Mucosa of descending colon (tissue), 3 donors: ENCODE measurements around the gene CASP2. TPM values are rescaled to one million over a fixed set of nuclear protein-coding genes. Genes with fewer than 3 reads are reported as not detected.

Experiments used
- ATAC-seq: fragments of 200-7000 bp; cut with Tn5 transposase; one replicate; pipeline ENCODE4 v1.9.1; 2020; ENCODE audit warnings: mild to moderate bottlenecking, moderate library complexity
- DNase-seq, 3 donors: peaks; one replicate each; pipeline ENCODE4 v3.0.0-alpha.2; 2020
- H3K36me3 ChIP-seq: fragments of 200-600 bp; one replicate; pipeline ENCODE4 v1.8.0; 2021; ENCODE audit warnings: low read depth, mild to moderate bottlenecking
- H3K4me1 ChIP-seq: fragments of 200-600 bp; one replicate; pipeline ENCODE4 v1.8.0; 2021; ENCODE audit warnings: low read depth, mild to moderate bottlenecking
- H3K4me3 ChIP-seq: fragments of 200-600 bp; one replicate; pipeline ENCODE4 v1.8.0; 2021; ENCODE audit warnings: mild to moderate bottlenecking
- H3K9me3 ChIP-seq: fragments of 200-600 bp; one replicate; pipeline ENCODE4 v1.8.0; 2021; ENCODE audit warnings: mild to moderate bottlenecking
- intact Hi-C, 2 donors: fragments of 100-400 bp; cut with DNase I in 1 of 2; cut with micrococcal nuclease in 1 of 2; formaldehyde crosslinking; loops; one replicate each; pipeline versions ENCODE4 v1.11.0 to v1.11.1; 2022; cut with DNase I, micrococcal nuclease
- total RNA-seq, 3 donors: library from RNA; stranded (reverse); fragmentation: NEBNext Ultra II Directional in 2 of 3; extraction: Animal tissue kit (Norgen Biotek cat#: 25700) in 2 of 3; gene quantifications; one replicate each; pipeline versions ENCODE4 v1.2.1 to v1.2.4, GENCODE V29; 2021 to 2023
- TF ChIP-seq, protein P1 (sequence below): fragments of 200-600 bp; IDR thresholded peaks from one replicate; pipeline ENCODE4 v1.8.0; 2022; ENCODE audit warnings: antibody characterized with exemption, mild to moderate bottlenecking
- donor health status: DM: no; HTN: no; CAD: no; lungs with moderate emphysema.
- donor health status: DM: no; HTN: no; CAD: no.
- donor health status: DM: no; HTN: yes; CAD: no.

Gene CASP2
- total RNA-seq, 3 donors from 2014 or later, result 26.1 to 39.5 (median 33.4) TPM

- H3K4me3 ChIP-seq, result no peak overlapping the region
- H3K9me3 ChIP-seq, result no peaks in the 10 kb centered on the region
- intact Hi-C loops, result no loop called here
- no peaks in the 10 kb centered on the region for H3K4me1 ChIP-seq
- no peaks in the 10 kb centered on the region for H3K36me3 ChIP-seq
- TF ChIP-seq, protein P1, sequence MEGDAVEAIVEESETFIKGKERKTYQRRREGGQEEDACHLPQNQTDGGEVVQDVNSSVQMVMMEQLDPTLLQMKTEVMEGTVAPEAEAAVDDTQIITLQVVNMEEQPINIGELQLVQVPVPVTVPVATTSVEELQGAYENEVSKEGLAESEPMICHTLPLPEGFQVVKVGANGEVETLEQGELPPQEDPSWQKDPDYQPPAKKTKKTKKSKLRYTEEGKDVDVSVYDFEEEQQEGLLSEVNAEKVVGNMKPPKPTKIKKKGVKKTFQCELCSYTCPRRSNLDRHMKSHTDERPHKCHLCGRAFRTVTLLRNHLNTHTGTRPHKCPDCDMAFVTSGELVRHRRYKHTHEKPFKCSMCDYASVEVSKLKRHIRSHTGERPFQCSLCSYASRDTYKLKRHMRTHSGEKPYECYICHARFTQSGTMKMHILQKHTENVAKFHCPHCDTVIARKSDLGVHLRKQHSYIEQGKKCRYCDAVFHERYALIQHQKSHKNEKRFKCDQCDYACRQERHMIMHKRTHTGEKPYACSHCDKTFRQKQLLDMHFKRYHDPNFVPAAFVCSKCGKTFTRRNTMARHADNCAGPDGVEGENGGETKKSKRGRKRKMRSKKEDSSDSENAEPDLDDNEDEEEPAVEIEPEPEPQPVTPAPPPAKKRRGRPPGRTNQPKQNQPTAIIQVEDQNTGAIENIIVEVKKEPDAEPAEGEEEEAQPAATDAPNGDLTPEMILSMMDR, result peak; percentile 45
- DNase-seq, result peak; percentile 76 to 83 (median 76)
- peak; percentile 99 for ATAC-seq
Observed at GRCh38 chr7:143345428-143345900, 57.3 kb downstream of the CASP2 start.

- Histone ChIP-seq H3K36me3 (no peaks in the 10 kb centered on the region), H3K4me1 (no peaks in the 10 kb centered on the region), H3K4me3 (no peak overlapping the region), H3K9me3 (no peaks in the 10 kb centered on the region)
- TF ChIP-seq, protein P1, result no peak
- DNase-seq, result no peak
- peak; percentile 6 for ATAC-seq
- intact Hi-C loops, result no loop called here
Observed at GRCh38 chr7:143346018-143346417, 57.9 kb downstream of the CASP2 start.

- intact Hi-C loops, result no loop called here
- DNase-seq (no peak), ATAC-seq (no peak)
- H3K4me1 ChIP-seq, result no peaks in the 10 kb centered on the region
- TF ChIP-seq, protein P1, result no peak
- H3K4me3 ChIP-seq, result no peak overlapping the region
- H3K9me3 ChIP-seq, result no peaks in the 10 kb centered on the region
- no peaks in the 10 kb centered on the region for H3K36me3 ChIP-seq
Observed at GRCh38 chr7:143347950-143348349, 59.8 kb downstream of the CASP2 start.

DNA sequence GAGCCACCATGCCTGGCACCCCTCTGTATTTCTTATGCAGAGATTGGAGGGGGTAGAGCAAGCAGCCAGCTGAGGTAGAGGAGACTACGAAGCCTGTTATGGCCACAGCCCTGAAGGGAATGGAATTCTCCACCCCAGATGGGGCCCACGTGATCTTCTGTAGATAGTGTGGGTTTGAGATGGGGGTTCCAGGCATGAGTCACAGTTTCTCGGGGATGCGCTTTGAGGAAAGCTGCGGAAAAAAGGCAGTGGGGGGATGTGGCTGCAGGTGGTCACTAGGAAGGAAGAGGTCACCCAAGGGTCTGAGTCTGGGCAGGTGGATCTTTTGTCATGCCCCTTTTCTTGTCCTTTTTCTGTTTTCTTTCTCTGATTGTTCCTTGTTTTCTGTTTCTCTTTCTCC lies 62.9 kb downstream of the CASP2 start:
- Histone ChIP-seq H3K4me1 (no peaks in the 10 kb centered on the region), H3K36me3 (no peaks in the 10 kb centered on the region), H3K4me3 (no peak overlapping the region), H3K9me3 (no peaks in the 10 kb centered on the region)
- intact Hi-C loops, result no loop called here
- TF ChIP-seq, protein P1, result no peak
- ATAC-seq (no peak), DNase-seq (no peak)

DNA sequence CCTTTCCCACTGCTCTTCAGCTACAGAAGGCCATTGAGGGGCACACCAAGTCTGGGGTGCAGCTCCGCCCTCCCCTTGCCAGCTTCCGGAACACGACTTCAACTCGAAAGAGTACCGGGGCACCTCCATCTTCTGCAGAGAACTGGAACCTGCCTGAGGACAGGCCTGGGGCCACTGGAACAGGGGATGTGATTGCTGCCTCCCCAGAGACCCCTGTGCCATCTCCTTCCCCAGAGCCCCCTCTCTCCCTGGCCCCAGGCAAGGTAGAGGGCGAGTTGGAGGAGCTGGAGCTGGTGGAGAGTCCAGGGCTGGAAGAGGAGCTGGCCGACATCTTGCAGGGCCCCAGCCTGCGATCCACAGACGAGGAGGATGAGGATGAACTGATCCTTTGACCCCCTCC lies 63.4 kb downstream of the CASP2 start:
- no peaks in the 10 kb centered on the region for H3K9me3 ChIP-seq
- ATAC-seq, result no peak
- H3K4me3 ChIP-seq, result no peak overlapping the region
- no peak for DNase-seq
- TF ChIP-seq, protein P1, result no peak
- H3K4me1 ChIP-seq, result no peaks in the 10 kb centered on the region
- H3K36me3 ChIP-seq, result no peaks in the 10 kb centered on the region
- intact Hi-C loops, result no loop called here

DNA sequence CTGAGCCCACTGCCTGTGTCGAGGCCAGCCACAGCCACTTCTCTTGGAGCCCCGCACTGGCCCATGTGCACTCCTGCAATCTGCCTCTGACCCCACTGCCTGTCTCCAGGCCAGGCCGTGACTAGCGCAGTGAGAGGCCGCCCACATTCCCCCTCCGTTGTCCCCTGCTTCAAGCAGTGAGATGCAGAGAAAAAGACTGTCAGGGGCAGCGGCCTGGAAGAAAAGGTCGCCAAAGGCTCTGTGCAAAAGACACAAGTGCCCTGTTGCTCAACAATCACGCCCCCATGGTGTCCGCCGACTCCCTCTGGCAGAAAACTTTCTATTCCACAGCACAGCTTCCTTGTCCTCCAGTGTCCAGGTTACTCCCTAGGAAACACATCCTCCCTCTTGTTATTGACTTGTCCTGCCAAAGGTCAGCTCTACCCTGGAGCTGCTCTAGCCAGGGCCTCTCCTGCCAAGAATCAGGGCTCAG lies 64.4 kb downstream of the CASP2 start:
- intact Hi-C loops, result no loop called here
- ATAC-seq, result no peak
- TF ChIP-seq, protein P1, result no peak

More for the DNA sequence above, 64.4 kb downstream of the CASP2 start:
- DNase-seq, result no peak
- Histone ChIP-seq H3K4me3 (no peak overlapping the region), H3K4me1 (no peaks in the 10 kb centered on the region), H3K9me3 (no peaks in the 10 kb centered on the region), H3K36me3 (no peaks in the 10 kb centered on the region)
